Mesenteric fat pad (tissue), 1 donor: ENCODE measurements around the gene UGT3A1. TPM values are rescaled to one million over a fixed set of nuclear protein-coding genes. Genes with fewer than 3 reads are reported as not detected.

Source experiments
- DNase-seq: peaks from one replicate; pipeline ENCODE4 v3.0.0-alpha.2; 2020; ENCODE audit warnings: low spot score
- total RNA-seq: library from RNA; stranded (reverse); fragmentation: NEBNext Ultra II Directional; extraction: Animal tissue kit (Norgen Biotek cat#: 25700); gene quantifications from one replicate; pipeline ENCODE4 v1.2.1, GENCODE V29; 2021
- donor health status: DM: yes; HTN: yes; CAD: no.

The UGT3A1 gene
- total RNA-seq, 1 donor from 2014 or later, result not detected

DNA sequence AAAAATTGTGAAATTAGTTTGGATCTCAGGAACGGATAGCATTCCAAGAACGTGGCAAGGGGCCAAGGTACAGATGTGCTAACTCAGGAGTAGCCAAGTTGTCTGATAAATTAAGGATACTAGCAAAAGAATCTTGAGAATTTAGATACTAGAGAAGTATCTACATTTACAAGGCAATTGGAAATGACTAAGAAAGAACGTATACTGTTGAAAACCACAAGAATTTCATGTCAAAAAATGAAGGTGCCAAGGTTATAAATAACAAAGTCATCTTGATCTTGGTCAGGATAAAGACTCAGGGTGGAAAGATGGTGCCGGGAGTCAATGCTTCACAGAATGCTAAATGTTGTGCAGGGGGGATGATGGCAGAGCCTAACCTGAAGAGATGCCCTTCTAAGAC, 72.0 kb downstream of the UGT3A1 start:
- DNase-seq, result no peak

DNA sequence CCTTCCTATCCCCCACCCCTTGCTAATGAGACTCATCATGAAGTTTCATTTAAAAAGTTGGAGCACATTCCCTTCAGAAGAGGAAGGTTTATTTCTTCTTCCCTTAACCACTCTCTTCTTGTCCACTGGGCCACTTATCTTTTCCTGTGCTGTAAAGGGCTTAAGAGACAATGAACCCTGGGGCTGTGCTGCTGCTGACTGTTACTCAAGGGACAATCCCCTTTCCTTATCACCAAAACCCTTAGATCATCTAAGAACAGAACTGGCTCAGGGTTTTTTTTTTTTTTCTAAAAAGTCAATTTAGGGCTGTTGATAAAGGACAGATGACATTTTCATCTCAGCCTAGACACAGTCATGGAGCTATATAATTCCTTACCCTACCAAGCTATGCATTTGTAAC, 82.4 kb downstream of the UGT3A1 start:
- no peak for DNase-seq

DNA sequence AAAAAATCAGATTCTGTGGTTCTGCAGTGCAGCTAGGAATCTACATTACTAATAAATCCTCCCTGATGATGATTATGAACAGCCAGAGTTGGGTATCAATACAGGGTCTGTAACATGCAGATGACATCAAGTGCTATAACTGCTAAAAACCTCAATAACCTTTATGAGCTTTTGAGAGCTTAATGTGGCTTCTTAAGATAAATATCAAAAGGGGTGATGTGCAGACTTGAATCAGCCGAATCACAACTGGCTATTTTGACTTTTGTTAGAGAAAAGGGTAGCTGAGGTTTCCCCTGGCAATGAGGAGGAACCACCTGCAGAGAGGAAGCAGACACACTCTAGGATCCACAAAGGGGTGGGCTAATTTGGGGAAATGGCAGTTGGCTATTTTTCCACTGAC, 83.0 kb downstream of the UGT3A1 start:
- no peak for DNase-seq

DNA sequence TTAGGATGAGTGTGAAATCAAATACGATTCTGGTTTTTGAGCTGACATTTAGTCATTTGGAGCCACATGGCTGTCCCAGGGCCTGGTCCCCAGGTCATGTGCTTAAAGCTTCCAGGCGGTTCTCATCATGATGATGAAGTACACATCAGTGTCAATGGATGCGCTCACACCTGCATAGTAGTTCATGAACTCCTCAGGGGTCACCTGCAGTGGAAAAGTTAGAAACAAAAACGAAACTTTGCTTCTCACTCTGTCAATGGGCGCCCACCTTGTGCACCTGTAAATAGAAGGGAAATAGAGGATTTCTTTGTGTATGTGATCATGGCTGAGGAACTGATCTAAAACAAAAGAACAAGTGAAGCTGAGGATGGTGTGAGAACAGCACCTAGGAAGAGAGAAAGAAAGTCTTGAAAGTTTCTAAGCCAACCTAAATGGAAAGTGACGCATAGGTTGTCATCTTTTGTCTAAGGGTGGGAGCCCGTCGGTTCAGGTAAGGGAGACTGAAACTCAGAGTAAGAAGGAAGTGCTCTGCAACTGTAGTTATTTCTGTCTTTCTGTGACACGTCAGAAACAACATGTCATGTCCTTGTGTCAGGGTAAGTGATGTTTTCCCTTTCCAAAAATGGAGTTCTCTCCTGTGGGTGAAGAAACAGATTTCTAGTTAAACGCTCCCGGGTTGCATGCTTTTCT, 86.6 kb downstream of the UGT3A1 start:
- no peak for DNase-seq

DNA sequence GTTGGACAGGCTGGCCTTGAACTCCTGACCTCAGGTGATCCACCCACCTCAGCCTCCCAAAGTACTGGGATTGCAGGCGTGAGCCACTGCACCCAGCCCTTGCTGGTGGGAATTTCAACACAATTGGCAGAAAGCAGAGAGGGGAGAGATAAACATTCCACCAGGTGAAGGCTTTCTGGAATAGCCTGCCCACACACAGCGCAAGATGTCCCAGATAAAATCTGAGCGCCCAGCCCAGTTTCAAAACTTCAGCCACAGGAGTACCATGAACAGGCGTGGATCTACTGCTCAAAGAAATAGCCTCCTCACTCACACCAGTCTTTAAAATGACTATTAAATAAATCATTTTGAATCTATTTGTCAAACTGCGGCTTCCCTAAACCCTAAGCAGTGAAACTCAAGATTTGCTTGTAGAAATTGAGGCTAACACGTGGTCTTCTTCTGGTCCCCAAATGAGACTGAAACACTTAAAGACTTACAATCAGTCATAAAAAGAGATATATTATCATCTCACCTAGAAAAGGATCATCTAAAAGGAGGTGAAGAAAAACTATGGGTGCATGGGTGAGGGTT, 87.5 kb downstream of the UGT3A1 start:
- no peak for DNase-seq

DNA sequence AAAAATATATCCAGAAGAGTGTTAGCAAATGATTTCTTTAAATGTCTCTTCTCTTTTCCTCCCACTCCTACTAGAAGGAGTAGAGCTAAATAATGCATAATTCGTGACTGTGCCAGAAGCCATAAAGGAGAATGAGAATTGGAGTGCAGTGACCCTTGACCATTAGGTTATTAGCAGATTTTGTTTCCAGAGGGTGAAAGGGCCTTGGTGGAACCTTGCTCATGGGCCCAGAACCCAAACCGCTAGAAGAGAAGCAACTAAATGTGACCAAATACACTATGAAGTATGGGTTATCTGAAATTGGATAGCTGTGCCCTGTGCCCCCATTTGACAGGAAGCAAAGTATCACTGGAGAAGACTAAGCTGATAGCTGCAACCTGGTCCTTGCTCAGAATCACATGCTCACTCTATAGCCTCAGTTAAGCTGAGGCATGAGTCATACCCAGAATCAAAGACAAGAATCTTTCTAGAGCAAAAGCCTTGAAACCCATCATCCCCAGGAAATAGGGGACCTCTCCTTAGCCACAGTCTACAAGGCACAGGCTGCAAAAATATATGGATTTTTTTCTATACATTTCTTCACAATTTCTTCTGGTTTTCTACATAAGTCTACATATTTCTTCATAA, 89.0 kb downstream of the UGT3A1 start:
- no peak for DNase-seq

Other genes with a start within 250 kb of the UGT3A1 start
- 5.2 TPM for gene IL7R, start 134.5 kb downstream of the UGT3A1 start, total RNA-seq
- gene CAPSL, start 52.8 kb downstream of the UGT3A1 start, total RNA-seq, result not detected
- not detected for gene UGT3A2, start 75.5 kb upstream of the UGT3A1 start, total RNA-seq
- gene LMBRD2, start 160.5 kb upstream of the UGT3A1 start, total RNA-seq, result 8.5 TPM
- gene SKP2, start 160.7 kb upstream of the UGT3A1 start, total RNA-seq, result 15.1 TPM